HG03439 (cell line): ENCODE data around the gene PANK2.

Experiments
- ATAC-seq: cut with Tn5 transposase; IDR thresholded peaks from one replicate; pipeline ENCODE4 v1.9.1; 2021; ENCODE audit warnings: mild to moderate bottlenecking, moderate library complexity; ENCODE audit not compliant: unreplicated experiment

PANK2 gene

DNA sequence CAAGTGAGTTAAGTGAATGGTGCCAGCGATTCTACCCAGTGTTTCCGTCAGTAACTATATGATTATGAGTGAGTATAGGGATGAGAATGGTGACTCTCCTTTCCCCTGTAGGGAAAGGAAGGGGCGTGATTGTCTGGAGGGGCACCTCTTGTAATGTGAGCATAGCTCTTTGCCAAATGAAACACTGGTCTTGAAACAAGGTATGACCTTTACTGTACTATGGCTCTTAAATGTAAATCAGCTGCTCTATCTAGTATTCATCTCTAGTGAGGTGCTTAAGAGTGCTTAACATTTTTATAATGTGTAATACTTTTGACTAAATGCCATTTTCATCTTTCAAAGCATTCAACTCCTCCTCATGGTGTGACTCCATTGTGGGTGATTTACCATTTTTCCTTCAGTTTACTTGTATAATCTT is 11.0 kb downstream of the PANK2 start:
- ATAC-seq, result no peak

DNA sequence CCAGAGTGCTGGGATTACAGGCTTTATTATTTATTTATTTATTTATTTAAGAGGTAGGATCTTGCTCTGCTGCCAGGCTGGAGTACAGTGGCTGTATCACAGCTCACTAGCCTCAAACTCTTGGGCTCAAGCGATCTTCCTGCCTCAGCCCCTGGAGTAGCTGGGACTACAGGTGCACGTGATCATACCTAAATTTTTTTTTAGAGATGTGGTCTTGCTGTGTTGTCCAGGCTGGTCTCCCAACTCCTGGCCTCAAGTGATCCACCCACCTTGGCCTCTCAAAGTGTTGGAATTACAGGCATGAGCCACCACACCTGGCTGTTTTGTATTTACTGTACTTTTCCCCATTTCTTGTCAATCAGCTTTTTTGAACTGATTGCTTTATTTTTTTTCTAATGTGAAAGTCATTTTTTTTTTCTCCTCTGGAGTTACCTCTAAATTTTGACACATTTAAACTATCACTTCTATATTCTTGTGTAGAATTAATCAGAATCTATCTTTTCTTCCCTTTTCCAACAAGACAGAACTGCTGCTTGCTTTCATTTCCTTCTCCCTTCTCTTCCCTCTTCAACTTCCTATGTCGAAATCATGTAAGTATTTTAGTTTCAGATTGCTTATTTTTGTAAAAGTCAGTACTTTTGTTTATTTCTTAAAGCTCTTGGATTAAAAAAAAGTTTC is 12.0 kb downstream of the PANK2 start:
- no peak for ATAC-seq

- no peak for ATAC-seq
These were observed 12.7 kb downstream of the PANK2 start for GRCh38 chr20:3901706-3902440.

- ATAC-seq, result no peak
These were observed 13.3 kb downstream of the PANK2 start for GRCh38 chr20:3902446-3902845.

DNA sequence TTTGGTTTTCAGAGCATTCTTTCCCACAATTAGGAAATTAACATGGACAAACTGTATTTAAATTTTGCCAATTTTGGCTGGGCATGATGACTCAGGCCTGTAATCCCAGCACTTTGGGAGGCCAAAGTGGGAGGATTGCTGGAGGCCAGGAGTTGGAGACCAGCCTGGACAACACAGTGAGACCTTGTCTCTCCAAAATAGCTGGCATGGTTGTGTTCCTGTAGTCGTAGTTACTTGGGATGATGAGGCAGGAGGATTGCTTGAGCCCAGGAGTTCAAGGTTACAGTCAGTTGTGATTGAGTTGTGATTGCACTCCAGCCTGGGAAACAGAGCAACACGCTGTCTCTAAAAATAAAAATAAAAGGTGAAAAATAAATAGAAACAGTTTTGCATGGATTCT is 15.0 kb downstream of the PANK2 start:
- ATAC-seq, result no peak

- ATAC-seq, result no peak
These were observed 15.7 kb downstream of the PANK2 start for GRCh38 chr20:3904857-3905256.

GRCh38 chr20:3906744-3907721 is 17.8 kb downstream of the PANK2 start:
- peak; percentile 71 for ATAC-seq

- ATAC-seq, result no peak
These were observed 19.5 kb downstream of the PANK2 start for GRCh38 chr20:3908667-3909066.

DNA sequence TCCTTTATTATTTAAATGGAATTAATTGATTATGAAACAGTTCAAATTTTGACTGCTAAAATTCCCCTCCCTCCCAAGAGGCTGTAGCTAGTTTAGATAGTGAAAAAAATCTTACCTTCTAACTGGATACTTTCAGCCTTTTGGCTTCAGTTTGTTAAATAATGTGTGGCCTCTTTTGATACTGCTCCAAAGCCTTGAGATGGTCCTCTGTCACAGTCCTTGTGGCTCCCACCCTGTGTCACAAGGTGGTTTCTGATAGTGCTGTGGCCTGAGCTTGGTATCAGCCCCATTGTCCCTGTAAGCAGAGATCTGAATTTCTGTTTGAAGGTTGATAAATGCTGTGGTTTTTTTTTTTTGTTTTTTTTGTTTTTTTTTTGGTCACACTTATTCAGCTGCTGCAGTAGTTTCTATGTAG is 20.8 kb downstream of the PANK2 start:
- ATAC-seq, result no peak

DNA sequence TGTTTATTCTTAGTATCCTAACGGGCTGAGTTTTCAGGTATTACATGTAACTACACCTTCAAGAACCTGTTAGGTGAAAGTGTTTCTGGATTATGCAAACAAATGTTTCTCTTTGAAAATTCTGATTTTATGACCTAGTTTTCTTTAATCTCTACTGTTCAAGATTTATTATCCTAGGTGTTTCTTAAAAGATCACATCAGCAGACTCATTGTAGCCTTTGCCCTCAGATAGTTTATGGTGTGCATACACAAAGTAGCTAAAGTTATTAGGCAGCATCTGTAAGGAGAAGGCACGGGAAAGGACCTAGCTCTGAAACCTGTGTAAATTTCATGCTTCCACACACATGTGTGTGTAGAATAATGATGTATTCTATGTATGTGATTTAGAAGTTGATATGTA is 21.7 kb downstream of the PANK2 start:
- no peak for ATAC-seq

DNA sequence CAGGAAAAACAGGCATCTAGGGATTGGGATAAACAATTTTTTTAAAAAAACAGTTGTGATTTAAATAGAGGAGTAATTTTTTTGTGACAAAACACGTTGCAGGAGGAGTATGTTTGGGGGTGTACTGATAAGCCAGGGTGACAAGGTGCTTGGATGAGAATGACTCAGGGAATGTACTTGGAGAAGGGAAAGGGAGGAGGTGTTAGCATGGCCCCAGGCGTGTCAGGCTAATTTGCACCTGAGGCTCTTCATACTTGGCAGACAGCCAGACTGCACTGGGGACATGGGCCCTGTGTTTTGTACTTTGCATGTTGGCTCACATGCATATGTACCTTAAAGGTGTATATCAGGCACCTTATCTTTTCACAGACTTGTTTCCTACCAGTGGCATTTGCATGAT is 22.8 kb downstream of the PANK2 start:
- no peak for ATAC-seq

DNA sequence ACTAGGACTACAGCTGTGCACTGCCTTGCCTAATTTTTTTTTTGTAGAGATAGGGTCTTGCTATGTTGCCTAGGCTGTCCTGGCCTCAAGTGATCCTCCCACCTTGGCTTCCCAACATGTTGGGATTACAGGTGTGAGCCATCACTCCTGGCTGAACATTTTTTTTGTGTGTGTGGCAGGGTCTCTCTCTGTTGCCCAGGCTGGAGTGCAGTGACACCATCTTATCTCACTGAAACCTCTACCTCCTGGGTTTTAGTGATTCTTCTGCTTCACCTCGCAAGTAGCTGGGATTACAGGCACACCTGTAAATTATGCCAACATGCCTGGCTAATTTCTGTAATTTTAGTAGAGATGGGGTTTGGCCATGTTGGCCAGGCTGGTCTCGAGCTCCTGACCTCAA is 25.3 kb downstream of the PANK2 start:
- no peak for ATAC-seq

GRCh38 chr20:3915691-3916090 is 26.5 kb downstream of the PANK2 start:
- no peak for ATAC-seq

DNA sequence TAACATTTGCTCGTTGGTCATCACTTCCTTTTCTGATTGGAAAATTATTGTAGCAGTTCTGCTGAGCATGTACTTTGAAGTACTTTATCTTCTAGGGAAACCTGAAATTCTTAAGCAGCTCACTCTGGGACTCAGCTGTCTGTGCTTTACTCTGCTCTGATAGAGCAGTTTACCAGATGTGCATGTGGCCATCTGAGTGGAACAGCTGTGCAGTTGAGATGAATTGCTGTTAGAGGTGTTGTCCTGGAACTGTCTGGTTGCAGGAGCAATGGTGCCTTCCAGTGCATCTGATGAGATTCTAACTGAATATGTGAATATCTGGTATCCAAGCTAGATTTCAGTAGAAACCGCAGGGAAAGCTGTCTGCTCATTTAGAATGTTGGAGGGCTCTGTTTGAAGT is 27.2 kb downstream of the PANK2 start:
- ATAC-seq, result no peak

DNA sequence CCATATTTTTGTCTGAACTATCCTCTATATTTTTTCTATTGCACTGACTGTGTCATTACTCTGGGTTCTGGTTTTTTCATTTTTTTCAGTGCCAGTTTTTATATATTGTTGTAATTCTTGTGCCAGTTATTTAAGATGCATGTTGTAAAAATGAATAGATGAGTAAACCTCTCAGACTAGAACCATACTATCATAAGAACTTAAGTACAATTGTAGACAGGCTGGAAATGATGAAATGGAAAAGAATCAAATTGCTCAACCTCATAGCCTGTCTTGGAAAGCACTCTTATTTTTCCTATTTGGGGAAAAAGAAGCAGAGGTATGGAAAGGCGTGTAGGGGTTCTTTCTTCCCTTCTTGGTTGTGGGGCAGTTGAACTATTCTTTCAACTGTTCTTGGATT is 30.2 kb downstream of the PANK2 start:
- ATAC-seq, result no peak

GRCh38 chr20:3922223-3922982 is 33.2 kb downstream of the PANK2 start:
- ATAC-seq, result no peak

DNA sequence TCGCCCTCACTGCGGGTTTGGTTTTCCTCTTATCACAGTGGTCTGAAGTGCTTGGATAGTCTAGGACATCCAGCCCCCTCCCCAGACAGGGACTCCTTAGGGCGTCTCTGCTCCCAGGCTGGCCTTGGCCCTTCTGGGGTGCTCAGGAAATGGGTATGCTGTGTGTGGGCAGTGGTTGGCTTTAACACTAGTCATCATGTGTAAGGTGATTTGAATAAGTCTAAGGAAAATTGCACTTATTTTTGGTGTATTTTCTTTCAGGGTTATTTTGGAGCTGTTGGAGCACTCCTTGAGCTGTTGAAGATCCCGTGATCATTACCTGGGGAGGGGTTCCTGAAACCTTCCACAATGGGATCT is 33.8 kb downstream of the PANK2 start:
- ATAC-seq, result no peak

- ATAC-seq, result no peak
These were observed 34.6 kb downstream of the PANK2 start for GRCh38 chr20:3923818-3924217.

- no peak for ATAC-seq
These were observed 35.3 kb downstream of the PANK2 start for GRCh38 chr20:3924304-3925112.

- no peak for ATAC-seq
These were observed 36.0 kb downstream of the PANK2 start for GRCh38 chr20:3925113-3925695.
